CD4-positive, alpha-beta T cell treated with Interleukin-15 for 4 hours (primary cell): Measurements from ENCODE around the gene ETS2.

Experiments
- DNase-seq: peaks from one replicate; pipeline ENCODE4 v3.0.0-alpha.2; 2020; ENCODE audit warnings: low spot score

The ETS2 gene

GRCh38 chr21:38805328-38806152 lies at the start of gene ETS2:
TSS of gene ETS2 (plus strand) at chr21:38805929. CDS start at chr21:38810035, 4,106 bp downstream.
- DNase-seq, result peak; percentile 62

DNA sequence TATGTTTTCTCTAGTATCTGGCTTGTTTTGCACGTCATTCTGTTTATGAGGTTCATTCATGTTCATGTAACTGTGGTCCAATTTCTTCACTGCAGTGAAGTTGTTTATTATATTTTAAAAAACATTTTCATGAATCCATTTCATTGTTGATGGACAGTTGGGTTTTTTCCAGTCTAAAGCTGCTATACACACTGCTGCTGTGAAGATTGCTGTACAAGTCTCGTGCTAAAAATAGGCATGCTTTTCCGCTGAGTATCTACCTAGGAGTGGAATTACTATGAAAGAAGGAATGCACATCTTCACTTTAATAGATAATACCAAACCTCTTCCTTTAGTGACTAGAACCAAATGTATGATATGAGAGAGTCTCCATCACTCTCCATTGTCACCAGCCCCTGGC lies 49.0 kb upstream of the ETS2 start:
- DNase-seq, result no peak

DNA sequence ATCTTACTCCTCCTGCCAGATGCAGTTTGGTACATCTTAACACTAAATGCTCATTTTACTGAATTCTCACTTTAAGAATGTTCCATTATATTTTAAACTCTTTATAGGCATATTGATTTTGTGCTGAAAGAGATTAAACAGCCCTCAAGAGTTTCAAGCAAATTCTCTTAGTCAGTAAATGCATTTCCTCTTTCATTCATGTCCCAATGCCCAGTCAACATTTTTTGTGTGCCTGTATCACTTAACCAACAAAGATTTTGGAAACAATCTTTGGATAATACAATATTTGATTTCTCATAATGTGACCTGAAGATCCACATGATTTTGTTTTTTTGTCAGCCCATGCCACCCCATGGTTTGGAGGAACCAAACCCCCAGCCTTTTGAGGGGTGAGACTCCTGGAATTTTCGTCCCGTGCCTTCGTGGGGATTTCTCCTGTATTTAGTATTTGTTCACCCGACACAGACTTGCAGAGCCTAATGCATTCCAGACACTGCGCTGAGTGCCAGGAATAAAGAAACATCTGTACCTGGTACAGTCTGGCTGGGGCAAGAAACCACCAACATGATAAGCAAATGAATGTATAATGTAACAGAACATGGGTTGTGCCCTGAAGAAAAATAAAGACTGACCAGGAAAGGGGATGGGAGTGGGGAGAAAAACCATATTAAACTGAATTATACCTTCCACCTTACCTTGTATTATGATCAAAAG lies 47.1 kb upstream of the ETS2 start:
- no peak for DNase-seq

DNA sequence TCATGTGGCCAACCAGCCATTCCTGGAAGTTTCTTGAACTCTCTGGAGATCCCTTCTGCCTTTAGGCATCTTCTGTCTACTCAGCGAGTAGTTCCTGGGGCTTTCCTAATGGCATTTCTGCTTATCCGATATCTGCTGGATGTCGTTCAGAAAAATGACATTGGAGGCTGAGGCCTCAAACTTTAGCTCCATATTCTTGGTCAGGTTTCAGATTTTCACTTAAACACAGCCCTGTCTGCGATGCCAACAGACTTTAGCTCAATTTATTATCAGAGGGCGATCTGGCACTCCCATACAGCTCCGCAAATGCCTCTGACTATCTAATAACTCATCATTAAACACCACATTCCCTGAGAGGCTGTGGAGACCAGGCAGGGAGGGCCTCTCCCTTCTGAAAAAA lies 46.3 kb upstream of the ETS2 start:
- no peak for DNase-seq

DNA sequence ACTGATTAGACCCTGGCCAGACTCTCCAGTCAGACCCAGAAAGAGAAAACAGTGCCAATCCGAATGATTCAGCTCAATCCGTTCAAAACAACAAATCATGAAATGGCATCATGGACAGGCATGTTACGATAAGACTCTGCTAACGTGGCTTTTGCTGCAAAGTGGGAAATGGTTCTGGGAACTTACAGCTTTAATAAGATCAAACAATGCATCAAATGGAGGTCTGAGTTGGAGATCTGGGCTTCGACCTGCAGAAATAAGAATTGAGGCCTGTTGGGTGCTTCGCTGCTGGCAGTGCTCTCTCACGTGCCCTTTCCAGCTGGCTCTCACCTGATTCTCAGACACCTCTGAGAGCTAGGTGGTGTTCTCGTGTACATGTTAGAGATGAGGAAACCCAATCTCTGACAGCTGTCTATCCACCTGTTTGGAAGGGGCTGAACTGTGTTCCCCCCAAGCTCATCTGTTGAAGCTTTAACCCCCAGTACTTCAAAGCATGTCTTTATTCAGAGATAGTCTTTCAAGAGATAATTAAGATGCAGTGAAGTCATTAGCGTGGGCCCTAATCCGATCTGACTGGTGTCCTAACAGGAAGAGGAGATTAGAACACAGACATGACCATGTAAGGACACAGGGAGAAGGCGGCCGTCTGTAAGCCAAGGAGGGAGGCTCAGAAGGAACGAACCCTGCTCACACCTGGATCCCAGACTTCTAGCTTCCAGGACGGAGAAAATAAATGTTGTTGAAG lies 45.5 kb upstream of the ETS2 start:
- DNase-seq, result no peak

- DNase-seq, result no peak
These were observed 45.0 kb upstream of the ETS2 start for GRCh38 chr21:38760762-38761155.

DNA sequence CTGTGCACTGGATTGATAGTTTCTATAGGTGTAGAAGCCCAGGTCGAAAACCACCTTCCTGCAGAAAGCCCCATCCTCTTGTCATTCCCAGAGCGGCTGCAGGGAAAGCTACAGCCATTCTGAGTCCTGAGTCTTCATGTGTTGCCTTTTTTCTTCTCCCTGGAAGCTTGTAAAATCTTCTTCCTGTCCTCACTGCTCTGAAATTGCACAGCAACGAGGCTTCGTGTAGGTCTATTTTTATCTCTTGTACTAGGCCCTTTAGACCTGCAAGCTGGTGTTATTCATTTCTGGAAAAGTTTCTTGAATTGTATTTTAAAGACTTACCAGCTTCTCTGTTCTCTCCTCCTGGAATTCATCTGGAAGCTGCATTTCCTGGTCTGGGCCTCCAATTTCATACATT lies 44.2 kb upstream of the ETS2 start:
- DNase-seq, result no peak

- DNase-seq, result no peak
These were observed 40.7 kb upstream of the ETS2 start for GRCh38 chr21:38765056-38765455.

GRCh38 chr21:38766987-38767722 lies 38.6 kb upstream of the ETS2 start:
- peak; percentile 66 for DNase-seq

- peak; percentile 47 for DNase-seq
These were observed 37.2 kb upstream of the ETS2 start for GRCh38 chr21:38768471-38769063.

DNA sequence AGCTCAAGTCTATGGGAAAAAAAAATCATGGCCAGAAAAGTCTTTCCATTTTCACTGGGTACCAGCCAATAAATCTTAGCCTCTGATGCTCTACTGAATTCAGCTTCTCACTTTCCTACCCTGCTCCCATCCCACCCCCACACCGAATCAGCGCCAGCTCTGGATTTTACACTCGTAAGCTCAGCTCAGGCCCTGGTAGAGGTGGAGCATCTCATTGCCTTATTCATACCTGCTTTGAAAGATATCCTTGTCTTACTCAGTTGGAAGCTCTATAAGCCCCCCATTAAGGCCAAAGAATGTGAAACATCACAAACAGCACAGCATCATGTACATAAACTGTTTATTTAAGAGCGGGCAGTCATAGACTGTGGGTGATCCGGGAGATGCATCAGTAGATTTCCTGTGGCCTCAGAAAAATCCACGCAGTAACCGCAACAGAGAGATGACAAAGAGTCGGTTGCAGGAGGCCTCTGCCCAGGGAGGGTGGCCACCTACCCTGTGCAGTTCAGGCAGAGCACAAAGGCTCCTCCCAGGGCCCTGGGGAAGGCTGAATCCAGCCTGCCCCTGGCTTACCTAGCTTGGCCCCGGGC lies 36.4 kb upstream of the ETS2 start:
- no peak for DNase-seq

DNA sequence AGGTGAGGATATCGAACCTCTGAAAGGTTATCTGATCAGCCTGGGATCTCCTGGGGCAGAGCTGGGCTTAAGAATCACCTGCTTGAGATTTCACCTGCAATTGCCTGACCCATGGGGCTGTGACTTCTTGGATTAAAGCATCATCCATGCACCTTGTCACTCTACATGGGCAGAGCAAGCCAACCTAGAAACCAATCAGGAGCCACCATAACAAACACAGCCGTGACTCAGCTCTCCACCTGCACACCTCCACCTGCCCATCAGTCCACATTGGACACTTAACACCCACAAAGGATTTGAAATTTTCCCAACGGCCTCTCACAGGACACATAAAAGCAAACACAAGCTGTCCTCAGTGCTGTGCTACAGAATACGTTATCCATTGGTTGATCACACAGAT lies 35.1 kb upstream of the ETS2 start:
- DNase-seq, result no peak

GRCh38 chr21:38771536-38771935 lies 34.2 kb upstream of the ETS2 start:
- no peak for DNase-seq

- DNase-seq, result no peak
These were observed 33.1 kb upstream of the ETS2 start for GRCh38 chr21:38772646-38773045.

- no peak for DNase-seq
These were observed 32.3 kb upstream of the ETS2 start for GRCh38 chr21:38773099-38774061.

DNA sequence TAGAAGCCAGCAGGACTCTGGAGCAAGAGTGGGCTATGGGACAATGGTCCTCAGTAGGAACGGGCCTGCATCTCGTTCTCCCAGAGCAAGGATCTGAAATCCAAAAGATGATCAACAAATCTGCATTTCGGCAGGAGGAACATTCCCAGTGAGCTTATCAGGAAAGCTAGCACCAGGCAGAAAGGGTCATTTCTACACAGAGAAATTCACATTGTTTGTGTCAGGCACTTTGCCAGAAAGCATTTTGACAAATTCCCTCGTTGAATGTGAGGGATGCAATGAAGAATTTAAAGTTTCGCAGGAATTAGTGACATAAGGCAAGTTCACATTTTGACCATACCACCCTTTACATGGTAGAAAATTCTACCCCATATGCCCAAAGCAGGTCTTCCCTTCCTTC lies 31.6 kb upstream of the ETS2 start:
- DNase-seq, result no peak

- DNase-seq, result no peak
These were observed 31.0 kb upstream of the ETS2 start for GRCh38 chr21:38774586-38775285.

DNA sequence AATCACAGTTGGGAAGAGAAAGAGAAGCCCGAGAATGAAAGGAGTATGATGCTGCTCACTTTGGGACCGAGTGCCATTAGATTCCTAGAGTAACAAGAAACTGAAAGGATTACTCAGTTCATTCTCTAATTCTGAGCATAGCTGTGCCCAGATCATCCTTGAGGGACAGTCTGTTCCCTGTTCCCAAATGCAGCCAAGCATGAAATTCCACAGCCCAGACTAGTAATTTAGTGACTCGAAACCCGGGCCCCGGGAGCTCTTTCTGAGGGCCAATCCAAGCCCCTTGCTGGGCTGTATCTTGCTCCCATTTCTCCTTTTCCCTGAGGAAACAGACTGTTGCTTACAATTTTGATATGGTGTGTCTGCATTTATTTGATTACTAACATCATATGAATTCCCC lies 30.0 kb upstream of the ETS2 start:
- DNase-seq, result no peak

GRCh38 chr21:38777015-38777414 lies 28.7 kb upstream of the ETS2 start:
- DNase-seq, result no peak

- peak; percentile 41 for DNase-seq
These were observed 28.2 kb upstream of the ETS2 start for GRCh38 chr21:38777531-38777930.
